MM.1S (cell line): ENCODE measurements around the gene STEAP2.

Experiments used
- CTCF ChIP-seq: fragments of 300-600 bp; sonication (generic); IDR thresholded peaks from 2 replicates; pipeline ENCODE4 v1.5.1; 2016; ENCODE audit warnings: antibody characterized with exemption, low read length, mixed read lengths
- EZH2 ChIP-seq: fragments of 300-600 bp; sonication (generic); optimal IDR thresholded peaks from 2 replicates; pipeline ENCODE3; 2017; ENCODE audit warnings: low read depth, mild to moderate bottlenecking, antibody characterized with exemption, low read length, mixed read lengths
- EZH2phosphoT487 ChIP-seq: fragments of 300-600 bp; sonication (generic); IDR thresholded peaks from 2 replicates; pipeline ENCODE4 v1.6.1; 2018; ENCODE audit warnings: antibody characterized with exemption, low read length

- TF ChIP-seq EZH2: no peak
- no peak for TF ChIP-seq CTCF
- no peak for TF ChIP-seq EZH2phosphoT487
These were observed 18.4 kb upstream of the STEAP2 start for GRCh38 chr7:90192876-90193750.
